GM21367 (cell line): ENCODE data around the gene C1QTNF1.
"Not testable (repeated sequence)": the region's sequence is repeated elsewhere in the genome, so short reads cannot be mapped to it uniquely, and the experiment has no call there.

Experiments used
- ATAC-seq: cut with Tn5 transposase; IDR thresholded peaks from one replicate; pipeline ENCODE4 v1.9.1; 2021; ENCODE audit not compliant: unreplicated experiment

C1QTNF1 gene

GRCh38 chr17:79022507-79022991 is 1.4 kb upstream of the C1QTNF1 start:
- ATAC-seq = no peak

- ATAC-seq = no peak
Measured at GRCh38 chr17:79023180-79023705, 726 bp upstream of the C1QTNF1 start.

- ATAC-seq = no peak
Measured at GRCh38 chr17:79024901-79025737, 1.1 kb downstream of the C1QTNF1 start.

- ATAC-seq = no peak
Measured at GRCh38 chr17:79026376-79027273, 2.7 kb downstream of the C1QTNF1 start.

- ATAC-seq = no peak
Measured at GRCh38 chr17:79027274-79027924, 3.4 kb downstream of the C1QTNF1 start.

GRCh38 chr17:79027925-79028491 is 4.0 kb downstream of the C1QTNF1 start:
- no peak for ATAC-seq

GRCh38 chr17:79028496-79029326 is 4.7 kb downstream of the C1QTNF1 start:
- no peak for ATAC-seq

- ATAC-seq = no peak
Measured at GRCh38 chr17:79029327-79030009, 5.5 kb downstream of the C1QTNF1 start.

GRCh38 chr17:79030636-79031035 is 6.7 kb downstream of the C1QTNF1 start:
- ATAC-seq = not testable (repeated sequence)

- no peak for ATAC-seq
Measured at GRCh38 chr17:79031996-79032875, 8.3 kb downstream of the C1QTNF1 start.

- ATAC-seq = no peak
Measured at GRCh38 chr17:79033046-79033616, 9.2 kb downstream of the C1QTNF1 start.

- ATAC-seq = no peak
Measured at GRCh38 chr17:79033741-79034501, 10.0 kb downstream of the C1QTNF1 start.

- ATAC-seq = no peak
Measured at GRCh38 chr17:79034931-79035485, 11.0 kb downstream of the C1QTNF1 start.

- ATAC-seq = no peak
Measured at GRCh38 chr17:79035686-79036085, 11.7 kb downstream of the C1QTNF1 start.

GRCh38 chr17:79036181-79036580 is 12.2 kb downstream of the C1QTNF1 start:
- no peak for ATAC-seq

GRCh38 chr17:79036596-79036995 is 12.6 kb downstream of the C1QTNF1 start:
- ATAC-seq = no peak
